IMR-90 (cell line): ENCODE results near the gene HOXC10. TPM values are rescaled to one million over a fixed set of nuclear protein-coding genes. Genes with fewer than 3 reads are reported as not detected.

Experiments used
- ATAC-seq: fragments of 200-7000 bp; cut with Tn5 transposase; 2 replicates; pipeline ENCODE4 v1.9.1; 2020; ENCODE audit warnings: low read depth, mild to moderate bottlenecking, moderate library complexity
- BruUV-seq: library from RNA; stranded (reverse); fragments of 400-500 nt; replicated peaks from 2 replicates; lab custom pipeline; 2021; lab: Mats Ljungman, UMichigan
- CTCF ChIA-PET: fragments of 300-600 bp; formaldehyde crosslinking; extraction: SDS; loops from one replicate; lab custom pipeline; 2021; ENCODE audit warnings: antibody characterized with exemption; lab: Yijun Ruan, JAX
- POLR2A ChIA-PET: fragments of 300-600 bp; sonication (Branson Sonifier 250); formaldehyde crosslinking; loops from one replicate; lab custom pipeline; 2022; ENCODE audit warnings: antibody characterized with exemption; ENCODE audit not compliant: unreplicated experiment; lab: Charles Lee
- DNase-seq: peaks from one replicate; pipeline ENCODE4 v3.0.0; 2013
- H2AFZ ChIP-seq: replicated peaks from 2 replicates; pipeline ENCODE3; 2013; ENCODE audit warnings: low read length, mild to moderate bottlenecking; ENCODE audit not compliant: poor library complexity
- H2AK5ac ChIP-seq: 2 replicates; pipeline ENCODE4 v1.6.1; 2013; ENCODE audit warnings: low read depth, low read length, inconsistent platforms
- H2AK9ac ChIP-seq: replicated peaks from 2 replicates; pipeline ENCODE3; 2013; ENCODE audit warnings: mild to moderate bottlenecking, low read depth, low read length, moderate library complexity; ENCODE audit not compliant: poor library complexity
- H2BK120ac ChIP-seq: 2 replicates; pipeline ENCODE4 v1.6.1; 2013; ENCODE audit warnings: low read depth, low read length, inconsistent platforms
- H2BK15ac ChIP-seq: 3 replicates; pipeline ENCODE4 v1.6.1; 2013; ENCODE audit warnings: low read depth, low read length, inconsistent platforms
- H2BK20ac ChIP-seq: 2 replicates; pipeline ENCODE4 v1.6.1; 2013; ENCODE audit warnings: low read depth, mild to moderate bottlenecking, inconsistent platforms, low read length, moderate library complexity
- H2BK5ac ChIP-seq: 2 replicates; pipeline ENCODE4 v1.6.1; 2013; ENCODE audit warnings: mild to moderate bottlenecking, low read depth, low read length, inconsistent platforms; ENCODE audit not compliant: poor library complexity, severe bottlenecking
- H3K14ac ChIP-seq: replicated peaks from 2 replicates; pipeline ENCODE4 v1.6.1; 2013; ENCODE audit warnings: low read depth, low read length, inconsistent platforms
- H3K18ac ChIP-seq: 2 replicates; pipeline ENCODE4 v1.6.1; 2013; ENCODE audit warnings: low read depth, low read length, control low read depth
- H3K23ac ChIP-seq: 2 replicates; pipeline ENCODE4 v1.6.1; 2013; ENCODE audit warnings: low read depth, low read length, inconsistent platforms
- H3K27ac ChIP-seq: 2 replicates; pipeline ENCODE4 v1.5.1; 2013; ENCODE audit warnings: mild to moderate bottlenecking, control low read depth, low read length; ENCODE audit not compliant: insufficient read depth
- H3K27me3 ChIP-seq: 2 replicates; pipeline ENCODE4 v1.6.1; 2013; ENCODE audit warnings: low read length; ENCODE audit not compliant: control insufficient read depth, insufficient read depth
- H3K36me3 ChIP-seq: 2 replicates; pipeline ENCODE4 v1.6.1; 2013; ENCODE audit warnings: low read length, mixed read lengths; ENCODE audit not compliant: control insufficient read depth, insufficient read depth
- H3K4ac ChIP-seq: 2 replicates; pipeline ENCODE4 v1.6.1; 2013; ENCODE audit warnings: low read depth, low read length, inconsistent platforms
- H3K4me1 ChIP-seq: 2 replicates; pipeline ENCODE4 v1.6.1; 2013; ENCODE audit warnings: low read length, mixed read lengths; ENCODE audit not compliant: control insufficient read depth, insufficient read depth
- H3K4me2 ChIP-seq: 2 replicates; pipeline ENCODE4 v1.6.1; 2013; ENCODE audit warnings: low read depth, mild to moderate bottlenecking, control low read depth, low read length, moderate library complexity
- H3K4me3 ChIP-seq: 2 replicates; pipeline ENCODE4 v1.5.1; 2013; ENCODE audit warnings: low read depth, mild to moderate bottlenecking, control low read depth, low read length, moderate library complexity; ENCODE audit not compliant: insufficient read depth
- H3K56ac ChIP-seq: 2 replicates; pipeline ENCODE4 v1.6.1; 2013; ENCODE audit warnings: low read length, inconsistent platforms; ENCODE audit not compliant: insufficient read depth; ENCODE audit errors: extremely low read depth
- H3K79me1 ChIP-seq, 2 experiments: 2 replicates each; pipeline ENCODE4 v1.6.1; 2013; ENCODE audit warnings: low read length in 2 of 2, inconsistent platforms in 1 of 2, low read depth in 1 of 2
- H3K9ac ChIP-seq: 2 replicates; pipeline ENCODE4 v1.6.1; 2013; ENCODE audit warnings: low read depth, low read length, control low read depth
- H3K9me1 ChIP-seq: 2 replicates; pipeline ENCODE4 v1.6.1; 2013; ENCODE audit warnings: low read length, inconsistent platforms; ENCODE audit not compliant: insufficient read depth
- H3K9me3 ChIP-seq: 2 replicates; pipeline ENCODE4 v1.6.1; 2013; ENCODE audit warnings: low read length; ENCODE audit not compliant: control insufficient read depth, insufficient read depth
- H4K20me1 ChIP-seq: 2 replicates; pipeline ENCODE4 v1.6.1; 2013; ENCODE audit warnings: low read length, inconsistent platforms; ENCODE audit not compliant: insufficient read depth
- H4K5ac ChIP-seq: 2 replicates; pipeline ENCODE4 v1.6.1; 2013; ENCODE audit warnings: mild to moderate bottlenecking, low read depth, low read length, control low read depth
- H4K8ac ChIP-seq, 2 experiments: 2 replicates each; pipeline ENCODE4 v1.6.1; 2013; ENCODE audit warnings: low read depth in 2 of 2, low read length in 2 of 2, control low read depth in 1 of 2, inconsistent platforms in 1 of 2
- H4K91ac ChIP-seq: 2 replicates; pipeline ENCODE4 v1.6.1; 2013; ENCODE audit warnings: low read depth, low read length, inconsistent platforms; ENCODE audit not compliant: insufficient read depth
- CEBPB ChIP-seq: IDR thresholded peaks from 2 replicates; pipeline ENCODE4 v1.6.1; 2012; ENCODE audit warnings: low read depth, low read length, improper control_type of control experiment
- CTCF ChIP-seq: conservative IDR thresholded peaks from 2 replicates; pipeline ENCODE4 v1.5.1; 2012; ENCODE audit warnings: mild to moderate bottlenecking, low read depth, low read length, improper control_type of control experiment
- ELK1 ChIP-seq: fragments of 150-350 bp; IDR thresholded peaks from 2 replicates; pipeline ENCODE4 v1.6.1; 2016; ENCODE audit warnings: low read depth, mild to moderate bottlenecking, low read length, moderate library complexity, borderline replicate concordance
- FOS ChIP-seq: fragments of 150-350 bp; IDR thresholded peaks from 2 replicates; pipeline ENCODE4 v1.6.1; 2016; ENCODE audit warnings: low read depth, low read length
- MAZ ChIP-seq: IDR thresholded peaks from 2 replicates; pipeline ENCODE4 v1.6.1; 2012; ENCODE audit warnings: low read depth, mild to moderate bottlenecking, low read length, improper control_type of control experiment, moderate library complexity, borderline replicate concordance
- MXI1 ChIP-seq: IDR thresholded peaks from 2 replicates; pipeline ENCODE4 v1.6.1; 2012; ENCODE audit warnings: low read depth, mild to moderate bottlenecking, low read length, moderate library complexity, borderline replicate concordance
- RAD21 ChIP-seq: IDR thresholded peaks from 2 replicates; pipeline ENCODE4 v1.6.1; 2012; ENCODE audit warnings: low read length, improper control_type of control experiment
- USF2 ChIP-seq: fragments of 150-350 bp; IDR thresholded peaks from 2 replicates; pipeline ENCODE4 v1.6.1; 2017; ENCODE audit warnings: mild to moderate bottlenecking, antibody characterized with exemption, low read length, low read depth
- WGBS, 2 experiments: methylation state at CpG; one replicate each; pipeline versions ENCODE4 v1.1.5 to v1.1.7; 2013; ENCODE audit warnings: missing lambda C conversion rate in 2 of 2; ENCODE audit not compliant: insufficient read length in 1 of 2; ENCODE audit errors: extremely low coverage in 2 of 2; 5-methylcytosine and 5-hydroxymethylcytosine counted together
- dilution Hi-C: fragments of 300-500 bp; cut with HindIII; formaldehyde crosslinking; loops from one replicate; pipeline ENCODE4 v1.14.3; 2018; ENCODE audit warnings: low sequenced_read_pairs; ENCODE audit not compliant: unreplicated experiment
- in situ Hi-C: fragments of 300-500 bp; cut with MboI; formaldehyde crosslinking; loops from 3 replicates; pipeline ENCODE4 v1.14.3; 2019; ENCODE audit warnings: low sequenced_read_pairs, inconsistent platforms, mixed read lengths
- intact Hi-C: fragments of 100-400 bp; cut with micrococcal nuclease; formaldehyde crosslinking; loops from 2 replicates; pipeline ENCODE4 v1.10.0; 2022
- polyA plus RNA-seq, 3 experiments: library from polyadenylated mRNA; depleted of rRNA; stranded (reverse); fragments of >200 nt; gene quantifications; 2 replicates each; pipeline ENCODE4 v1.2.3, GENCODE V29; 2012; ENCODE audit warnings: low replicate concordance in 1 of 3
- total RNA-seq: library from RNA; depleted of rRNA; stranded (reverse); fragments of >200 nt; gene quantifications from 2 replicates; pipeline ENCODE4 v1.2.3, GENCODE V29; 2012

Gene HOXC10
- total and polyA plus RNA-seq, 2 of the 4 experiments (the other 2 are of a cell fraction) = 0.15 TPM; not detected in 1

- Histone ChIP-seq H3K23ac (no peak overlapping the region), H3K4me3 (no peak overlapping the region), H3K4me1 (peaks cover 3% of the 10 kb centered on the region; the same call in 1 of the 2 replicates), H3K27me3 (peaks cover 98% of the 10 kb centered on the region), H2BK120ac (no peak overlapping the region), H3K27ac (no peak overlapping the region), H3K56ac (no peak overlapping the region), H3K18ac (no peak overlapping the region), H3K9me1 (no peaks in the 10 kb centered on the region), H2AFZ (peak overlapping the region; percentile 37), H2BK15ac (no peak overlapping the region), H4K20me1 (no peaks in the 10 kb centered on the region; the same call in 1 of the 2 replicates), H4K5ac (no peak overlapping the region), H3K4me2 (no peak overlapping the region), H3K36me3 (no peaks in the 10 kb centered on the region), H4K91ac (no peak overlapping the region), H2AK9ac (no peak overlapping the region), H2BK5ac (no peak overlapping the region), H2AK5ac (no peak overlapping the region), H3K9me3 (peaks cover 15% of the 10 kb centered on the region), H4K8ac (no peak overlapping the region), H3K14ac (no peak overlapping the region), H3K9ac (no peak overlapping the region), H3K4ac (no peak overlapping the region), H2BK20ac (no peak overlapping the region), H3K79me1 (no peaks in the 10 kb centered on the region)
- in situ Hi-C loops (loop anchor here (10.0 kb wide), 2 partner anchors 226 to 384 kb away; no protein-coding TSS in a partner anchor), dilution Hi-C loops (no loop called here), intact Hi-C loops (no loop called here)
- ChIA-PET POLR2A (no interaction called here), CTCF (interaction anchor here (2.3 kb wide), 1 partner anchor 211 kb away, joined by 8 read pairs; no protein-coding TSS in a partner anchor)
- DNase-seq = no peak
- ATAC-seq = no peak
- no TSS peak for BruUV-seq
- no peak for TF ChIP-seq CTCF
- TF ChIP-seq FOS = no peak
- TF ChIP-seq MAZ = no peak
- TF ChIP-seq USF2 = no peak
- TF ChIP-seq CEBPB = no peak
- no peak for TF ChIP-seq RAD21
- TF ChIP-seq MXI1 = no peak
- TF ChIP-seq ELK1 = no peak
- WGBS, 2 experiments = 5% methylated on average over 4 of the region's 27 CpGs; no CpG with 5 or more reads in 1 of the 2 experiments
These were observed 5.5 kb downstream of the HOXC10 start for GRCh38 chr12:53990311-53991076.
